Measurements from ENCODE around the gene GIMAP5. TPM values are rescaled to one million over a fixed set of nuclear protein-coding genes. Genes with fewer than 3 reads are reported as not detected.

The GIMAP5 gene
- total and polyA plus RNA-seq, 10 of the 15 experiments (the other 5 are each of a cell fraction or from before 2014, with no cell fraction given): 3.7 to 9.1 (median 6.7) TPM

DNA sequence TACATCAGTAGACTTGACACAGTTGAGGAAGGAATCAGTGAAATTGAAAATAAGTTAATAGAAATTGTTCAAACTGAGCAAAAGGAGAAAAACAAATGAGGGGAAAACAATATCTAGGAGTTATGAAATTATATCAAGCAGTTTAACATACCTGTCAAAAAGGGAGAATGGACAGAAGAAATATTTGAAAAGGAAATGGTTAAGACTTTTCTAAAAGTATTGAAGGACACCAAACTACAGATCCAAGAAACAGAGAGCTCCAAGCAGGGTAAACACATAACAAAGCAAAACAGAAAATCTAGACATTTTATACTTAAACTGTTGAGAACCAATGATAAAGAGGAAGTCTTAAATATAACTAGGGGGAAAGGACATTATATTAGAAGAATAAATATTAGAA, 8.6 kb upstream of the GIMAP5 start:
- no peak overlapping the region for H2AFZ ChIP-seq (ENCODE audit: control insufficient read depth, low read depth, low read length)
- ChIA-PET POLR2A (no interaction called here), CTCF (interaction anchor here (1.0 kb wide), 1 partner anchor 96 kb away, joined by 4 read pairs; the partner anchor contains the start of gene GIMAP6), SMC1A (ENCODE audit: uncharacterized antibody, unreplicated experiment) (no interaction called here), RAD21 (ENCODE audit: unreplicated experiment) (no interaction called here)
- H3K27me3 ChIP-seq (replicated peaks in 1 of 2; ENCODE audit: control insufficient read depth in 2 of 2, insufficient read depth in 2 of 2, low read length in 1 of 2): no peaks in the 10 kb centered on the region
- ATAC-seq (no peak), FAIRE-seq (no peak), DNase-seq (ENCODE audit: low read depth, low spot score) (no peak)
- no TSS peak for BruUV-seq (replicated peaks)
- in situ Hi-C loops (cut with MboI) (no loop called here), intact Hi-C loops (cut with micrococcal nuclease; ENCODE audit: unreplicated experiment) (no loop called here)
- no peak overlapping the region for H3K4me2 ChIP-seq (ENCODE audit: control insufficient read depth, insufficient read depth)
- H3K9me3 ChIP-seq (replicated peaks; ENCODE audit: control insufficient read depth, insufficient read depth, low read length): peaks cover 2% of the 10 kb centered on the region; the same call in 2 of the 3 replicates
- no peaks in the 10 kb centered on the region for H3K79me2 ChIP-seq (ENCODE audit: control insufficient read depth, insufficient read depth, low read length)
- no peak overlapping the region for H3K9ac ChIP-seq (ENCODE audit: control insufficient read depth, insufficient read depth, low read length)
- H4K20me1 ChIP-seq (ENCODE audit: control insufficient read depth, insufficient read depth): no peaks in the 10 kb centered on the region
- H3K27ac ChIP-seq (ENCODE audit: control insufficient read depth, insufficient read depth): no peak overlapping the region
- H3K4me1 ChIP-seq (ENCODE audit: control insufficient read depth, insufficient read depth, low read length): peaks cover 10% of the 10 kb centered on the region
- no peak overlapping the region for H3K4me3 ChIP-seq
- TF ChIP-seq, protein P1, sequence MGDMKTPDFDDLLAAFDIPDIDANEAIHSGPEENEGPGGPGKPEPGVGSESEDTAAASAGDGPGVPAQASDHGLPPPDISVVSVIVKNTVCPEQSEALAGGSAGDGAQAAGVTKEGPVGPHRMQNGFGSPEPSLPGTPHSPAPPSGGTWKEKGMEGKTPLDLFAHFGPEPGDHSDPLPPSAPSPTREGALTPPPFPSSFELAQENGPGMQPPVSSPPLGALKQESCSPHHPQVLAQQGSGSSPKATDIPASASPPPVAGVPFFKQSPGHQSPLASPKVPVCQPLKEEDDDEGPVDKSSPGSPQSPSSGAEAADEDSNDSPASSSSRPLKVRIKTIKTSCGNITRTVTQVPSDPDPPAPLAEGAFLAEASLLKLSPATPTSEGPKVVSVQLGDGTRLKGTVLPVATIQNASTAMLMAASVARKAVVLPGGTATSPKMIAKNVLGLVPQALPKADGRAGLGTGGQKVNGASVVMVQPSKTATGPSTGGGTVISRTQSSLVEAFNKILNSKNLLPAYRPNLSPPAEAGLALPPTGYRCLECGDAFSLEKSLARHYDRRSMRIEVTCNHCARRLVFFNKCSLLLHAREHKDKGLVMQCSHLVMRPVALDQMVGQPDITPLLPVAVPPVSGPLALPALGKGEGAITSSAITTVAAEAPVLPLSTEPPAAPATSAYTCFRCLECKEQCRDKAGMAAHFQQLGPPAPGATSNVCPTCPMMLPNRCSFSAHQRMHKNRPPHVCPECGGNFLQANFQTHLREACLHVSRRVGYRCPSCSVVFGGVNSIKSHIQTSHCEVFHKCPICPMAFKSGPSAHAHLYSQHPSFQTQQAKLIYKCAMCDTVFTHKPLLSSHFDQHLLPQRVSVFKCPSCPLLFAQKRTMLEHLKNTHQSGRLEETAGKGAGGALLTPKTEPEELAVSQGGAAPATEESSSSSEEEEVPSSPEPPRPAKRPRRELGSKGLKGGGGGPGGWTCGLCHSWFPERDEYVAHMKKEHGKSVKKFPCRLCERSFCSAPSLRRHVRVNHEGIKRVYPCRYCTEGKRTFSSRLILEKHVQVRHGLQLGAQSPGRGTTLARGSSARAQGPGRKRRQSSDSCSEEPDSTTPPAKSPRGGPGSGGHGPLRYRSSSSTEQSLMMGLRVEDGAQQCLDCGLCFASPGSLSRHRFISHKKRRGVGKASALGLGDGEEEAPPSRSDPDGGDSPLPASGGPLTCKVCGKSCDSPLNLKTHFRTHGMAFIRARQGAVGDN (IDR thresholded peaks at IDR 0.05): no peak
- TF ChIP-seq IRF5 (IDR thresholded peaks at IDR 0.05; ENCODE audit: borderline replicate concordance): no peak
- no peak for TF ChIP-seq HDAC2 (IDR thresholded peaks at IDR 0.05)
- no peak for TF ChIP-seq ATF3 (IDR thresholded peaks at IDR 0.05; ENCODE audit: borderline replicate concordance, extremely low read depth, low read depth, low read length)
- no peak for TF ChIP-seq SREBF1 (IDR thresholded peaks at IDR 0.05; ENCODE audit: low read length)
- H3K36me3 ChIP-seq (ENCODE audit: control insufficient read depth in 2 of 2, insufficient read depth in 2 of 2, low read length in 1 of 2): no peaks in the 10 kb centered on the region
